ENCODE measurements around the gene PRR3. TPM values are rescaled to one million over a fixed set of nuclear protein-coding genes. Genes with fewer than 3 reads are reported as not detected.

Gene PRR3, protein sequence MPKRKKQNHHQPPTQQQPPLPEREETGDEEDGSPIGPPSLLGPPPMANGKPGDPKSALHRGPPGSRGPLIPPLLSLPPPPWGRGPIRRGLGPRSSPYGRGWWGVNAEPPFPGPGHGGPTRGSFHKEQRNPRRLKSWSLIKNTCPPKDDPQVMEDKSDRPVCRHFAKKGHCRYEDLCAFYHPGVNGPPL
- total RNA-seq = 10 to 100 TPM in 1 of 2 donors, 1 to 10 TPM in 1; 8.6 to 11.7 TPM

GRCh38 chr6:30556906-30557682 lies at the start of gene PRR3:
Gene PRR3 (plus strand): TSS chr6:30557295. CDS start chr6:30557345, 50 bp downstream.
- peak within 1 kb of the TSS; percentile 87 to 94 for H3K4me3 ChIP-seq
- peak within 1 kb of the TSS; percentile 97 to 99 for H3K27ac ChIP-seq
- H3K27me3 ChIP-seq (replicated peaks; ENCODE audit: insufficient read depth) = no peaks in the 10 kb centered on the region
- WGBS = under 1% methylated on average over 42 of the region's 42 CpGs
- intact Hi-C loops (cut with DNase I) = loop anchor here (5.0 kb wide), 1 partner anchor 165 kb away; the partner anchor contains the start of gene TUBB
- peak; percentile 81 for DNase-seq (ENCODE audit: low spot score)
- no peaks in the 10 kb centered on the region for H3K36me3 ChIP-seq
- H3K9me3 ChIP-seq = no peaks in the 10 kb centered on the region
- TF ChIP-seq POLR2A (IDR thresholded peaks at IDR 0.05) (no peak), POLR2AphosphoS5 (IDR thresholded peaks at IDR 0.05) (peak; percentile 23)
- TF ChIP-seq, protein P1, sequence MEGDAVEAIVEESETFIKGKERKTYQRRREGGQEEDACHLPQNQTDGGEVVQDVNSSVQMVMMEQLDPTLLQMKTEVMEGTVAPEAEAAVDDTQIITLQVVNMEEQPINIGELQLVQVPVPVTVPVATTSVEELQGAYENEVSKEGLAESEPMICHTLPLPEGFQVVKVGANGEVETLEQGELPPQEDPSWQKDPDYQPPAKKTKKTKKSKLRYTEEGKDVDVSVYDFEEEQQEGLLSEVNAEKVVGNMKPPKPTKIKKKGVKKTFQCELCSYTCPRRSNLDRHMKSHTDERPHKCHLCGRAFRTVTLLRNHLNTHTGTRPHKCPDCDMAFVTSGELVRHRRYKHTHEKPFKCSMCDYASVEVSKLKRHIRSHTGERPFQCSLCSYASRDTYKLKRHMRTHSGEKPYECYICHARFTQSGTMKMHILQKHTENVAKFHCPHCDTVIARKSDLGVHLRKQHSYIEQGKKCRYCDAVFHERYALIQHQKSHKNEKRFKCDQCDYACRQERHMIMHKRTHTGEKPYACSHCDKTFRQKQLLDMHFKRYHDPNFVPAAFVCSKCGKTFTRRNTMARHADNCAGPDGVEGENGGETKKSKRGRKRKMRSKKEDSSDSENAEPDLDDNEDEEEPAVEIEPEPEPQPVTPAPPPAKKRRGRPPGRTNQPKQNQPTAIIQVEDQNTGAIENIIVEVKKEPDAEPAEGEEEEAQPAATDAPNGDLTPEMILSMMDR (IDR thresholded peaks at IDR 0.05) = no peak
- H3K4me1 ChIP-seq (replicated peaks) = no peaks in the 10 kb centered on the region

- WGBS = 87% methylated on average over 5 of the region's 5 CpGs
Measured at GRCh38 chr6:30507849-30508827, 49.0 kb upstream of the PRR3 start.

DNA sequence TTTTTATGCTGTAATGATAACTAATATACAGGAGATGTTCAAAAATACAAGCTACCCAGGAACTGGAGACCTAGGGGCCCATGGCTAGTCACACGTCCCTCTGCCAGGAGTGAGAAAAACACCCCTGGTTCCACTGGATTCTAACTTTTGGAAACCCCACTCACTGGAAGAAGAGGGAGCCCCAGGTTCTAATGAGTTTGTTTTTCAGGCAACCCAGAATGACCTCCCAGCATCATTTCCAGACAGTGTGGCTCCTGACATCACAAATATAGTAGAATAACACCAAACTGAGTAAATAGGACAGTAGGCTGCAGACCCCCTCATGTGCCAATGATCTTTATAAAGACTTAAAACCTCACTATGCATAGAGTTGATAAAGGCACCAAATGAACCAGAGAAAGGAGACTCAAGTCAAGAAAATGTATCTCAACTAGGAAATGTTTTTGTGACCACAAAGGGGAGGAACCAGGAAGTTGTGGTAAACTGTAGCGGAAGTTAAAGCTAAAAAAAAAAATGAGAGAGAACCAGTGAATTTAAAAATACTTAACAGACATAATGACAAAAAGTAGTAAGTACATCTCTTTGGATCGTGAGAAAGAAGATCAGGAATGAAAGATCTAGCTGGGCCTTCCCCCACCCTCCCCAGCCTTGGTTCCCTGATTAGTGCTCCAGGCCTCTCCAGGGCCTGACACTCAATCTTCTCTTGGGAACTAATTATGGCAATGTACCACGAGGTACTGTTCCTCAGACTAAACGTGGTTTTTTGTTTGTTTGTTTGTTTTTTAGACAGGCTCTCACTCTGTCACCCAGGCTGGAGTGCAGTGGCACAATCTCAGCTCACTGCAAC lies 48.0 kb upstream of the PRR3 start:
- no peak overlapping the region for H3K27ac ChIP-seq

More at GRCh38 chr6:30507849-30508827, 49.0 kb upstream of the PRR3 start:
- no peak for TF ChIP-seq POLR2A (IDR thresholded peaks at IDR 0.05)
- no peak for TF ChIP-seq POLR2AphosphoS5 (IDR thresholded peaks at IDR 0.05)
- TF ChIP-seq, protein P1 (IDR thresholded peaks at IDR 0.05) = no peak
- no peaks in the 10 kb centered on the region for H3K4me1 ChIP-seq (replicated peaks)
- no peaks in the 10 kb centered on the region for H3K9me3 ChIP-seq
- H3K27me3 ChIP-seq (replicated peaks; ENCODE audit: insufficient read depth) = no peaks in the 10 kb centered on the region
- H3K4me3 ChIP-seq = no peak overlapping the region
- intact Hi-C loops (cut with DNase I) = no loop called here
- DNase-seq (ENCODE audit: low spot score) = no peak
- no peak overlapping the region for H3K27ac ChIP-seq
- no peaks in the 10 kb centered on the region for H3K36me3 ChIP-seq

More for the DNA sequence above, 48.0 kb upstream of the PRR3 start:
- Histone ChIP-seq H3K4me3 (no peak overlapping the region), H3K4me1 (replicated peaks) (no peaks in the 10 kb centered on the region), H3K9me3 (no peaks in the 10 kb centered on the region), H3K27me3 (replicated peaks; ENCODE audit: insufficient read depth) (no peaks in the 10 kb centered on the region), H3K36me3 (no peaks in the 10 kb centered on the region)
- 42% methylated on average over 5 of the region's 5 CpGs for WGBS
- intact Hi-C loops (cut with DNase I) = no loop called here
- TF ChIP-seq POLR2AphosphoS5 (IDR thresholded peaks at IDR 0.05) (no peak), POLR2A (IDR thresholded peaks at IDR 0.05) (no peak)
- TF ChIP-seq, protein P1 (IDR thresholded peaks at IDR 0.05) = no peak
- no peak for DNase-seq (ENCODE audit: low spot score)
